Fibroblast of the conjunctiva (primary cell): ENCODE data around the gene BAHCC1.
"Not testable (repeated sequence)": the region's sequence is repeated elsewhere in the genome, so short reads cannot be mapped to it uniquely, and the experiment has no call there.

Experiments
- DNase-seq: peaks from one replicate; pipeline ENCODE4 v3.0.0-alpha.2; 2010; ENCODE audit warnings: low read depth

BAHCC1 gene

DNA sequence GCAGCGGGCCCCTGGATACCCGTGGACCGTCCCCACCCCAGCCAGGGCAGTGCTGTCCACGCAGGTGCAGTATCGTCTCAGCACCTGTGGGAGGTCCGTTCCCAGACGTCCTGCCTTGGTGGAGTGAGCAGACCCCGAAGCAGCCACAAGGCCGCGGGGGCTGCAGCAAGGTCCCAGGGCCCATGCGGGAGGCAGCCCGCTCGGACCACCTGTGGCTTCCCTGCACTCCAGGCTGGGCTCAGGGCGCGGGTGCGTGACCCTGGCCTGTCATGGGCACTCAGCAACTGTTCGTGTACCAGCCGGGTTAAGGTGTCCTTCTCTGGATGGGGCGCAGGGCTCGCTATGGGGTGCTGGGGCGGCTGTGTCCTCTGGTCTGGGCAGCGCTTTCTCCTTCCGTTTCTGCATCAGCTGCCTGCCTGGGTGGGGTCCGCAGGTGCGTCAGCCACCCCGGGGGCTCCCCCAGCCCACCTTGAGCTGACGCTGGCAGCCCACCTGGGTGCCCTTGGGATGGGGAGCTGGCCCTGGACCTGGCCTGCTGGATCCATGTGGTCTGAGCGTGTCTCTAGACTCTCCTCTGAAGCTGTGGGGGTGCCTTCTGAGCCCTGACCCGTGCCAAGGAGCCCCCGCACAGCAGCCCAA lies 18.4 kb downstream of the BAHCC1 start:
- DNase-seq: no peak

DNA sequence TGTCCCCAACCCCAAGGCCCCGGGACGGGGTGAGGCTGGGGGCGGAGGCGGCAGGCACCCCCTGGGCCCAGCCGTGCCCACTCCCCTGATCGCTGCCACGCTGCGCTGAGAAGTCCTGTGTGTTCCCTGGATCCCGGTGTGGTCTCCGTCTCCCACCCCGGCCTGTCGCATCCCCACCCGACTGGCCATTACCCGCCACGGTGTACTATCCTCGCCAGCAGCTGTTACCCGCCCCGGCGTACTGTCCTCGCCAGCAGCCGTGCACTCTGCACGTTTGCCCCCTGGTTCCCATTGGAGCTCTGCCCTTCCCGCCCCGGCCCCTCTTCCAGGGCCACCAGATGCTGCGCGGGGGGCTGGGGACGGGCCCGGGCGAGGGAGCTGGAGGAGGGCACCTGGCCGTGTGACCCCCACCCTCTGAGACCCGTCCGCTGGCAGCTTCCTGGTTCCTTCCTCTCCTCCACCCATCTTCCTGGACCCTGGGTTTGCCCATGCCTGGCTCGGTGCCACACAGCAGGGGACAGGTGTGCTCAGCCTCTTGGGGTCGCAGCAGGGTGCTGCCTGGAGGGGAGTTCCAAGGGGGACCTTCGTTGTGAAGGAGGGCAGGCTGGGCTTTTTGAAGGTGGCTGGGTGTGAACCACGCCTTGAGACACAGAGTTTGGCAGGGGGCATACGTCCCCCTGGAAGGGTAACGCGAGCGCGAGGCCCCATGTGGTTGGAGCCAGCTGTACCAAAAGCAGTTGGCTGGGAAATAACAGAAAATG lies 19.7 kb downstream of the BAHCC1 start:
- no peak for DNase-seq

DNA sequence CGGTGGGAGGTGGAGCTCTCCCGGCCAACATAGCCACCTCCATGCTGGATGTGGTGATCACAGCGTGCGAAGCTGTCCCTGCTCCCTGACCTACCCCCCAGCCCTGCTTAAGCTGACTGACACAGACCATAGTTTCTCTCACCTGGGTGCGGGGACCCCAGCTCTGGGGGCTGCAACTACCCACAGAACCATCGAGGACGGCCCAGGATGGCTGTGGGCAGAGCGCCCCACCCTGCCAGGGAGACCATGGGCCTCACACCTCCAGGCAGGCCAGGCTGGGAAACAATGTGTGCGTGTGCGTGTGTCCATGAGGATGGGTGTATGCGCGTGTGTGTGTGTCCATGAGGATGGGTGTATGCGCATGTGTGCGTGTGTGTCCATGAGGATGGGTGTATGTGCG lies 20.4 kb downstream of the BAHCC1 start:
- no peak for DNase-seq

DNA sequence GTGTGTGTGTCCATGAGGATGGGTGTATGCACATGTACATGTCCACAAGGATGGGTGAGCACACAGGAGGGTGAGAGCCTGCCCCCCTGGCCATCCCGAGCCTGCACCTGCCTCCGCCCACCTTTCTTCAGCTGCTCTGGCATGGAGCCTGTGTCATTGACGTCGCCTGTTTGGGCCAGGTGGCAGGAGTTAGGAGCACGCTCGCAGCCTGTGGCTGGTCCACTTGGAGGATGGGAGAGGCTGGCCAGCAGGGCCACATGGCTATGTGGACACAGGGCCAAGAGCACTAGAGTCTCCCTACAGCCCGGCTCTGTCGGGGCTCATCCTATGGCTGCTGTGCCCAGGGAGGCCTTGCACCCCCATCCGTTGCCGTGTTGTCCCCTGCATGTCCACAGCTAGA lies 21.4 kb downstream of the BAHCC1 start:
- no peak for DNase-seq

DNA sequence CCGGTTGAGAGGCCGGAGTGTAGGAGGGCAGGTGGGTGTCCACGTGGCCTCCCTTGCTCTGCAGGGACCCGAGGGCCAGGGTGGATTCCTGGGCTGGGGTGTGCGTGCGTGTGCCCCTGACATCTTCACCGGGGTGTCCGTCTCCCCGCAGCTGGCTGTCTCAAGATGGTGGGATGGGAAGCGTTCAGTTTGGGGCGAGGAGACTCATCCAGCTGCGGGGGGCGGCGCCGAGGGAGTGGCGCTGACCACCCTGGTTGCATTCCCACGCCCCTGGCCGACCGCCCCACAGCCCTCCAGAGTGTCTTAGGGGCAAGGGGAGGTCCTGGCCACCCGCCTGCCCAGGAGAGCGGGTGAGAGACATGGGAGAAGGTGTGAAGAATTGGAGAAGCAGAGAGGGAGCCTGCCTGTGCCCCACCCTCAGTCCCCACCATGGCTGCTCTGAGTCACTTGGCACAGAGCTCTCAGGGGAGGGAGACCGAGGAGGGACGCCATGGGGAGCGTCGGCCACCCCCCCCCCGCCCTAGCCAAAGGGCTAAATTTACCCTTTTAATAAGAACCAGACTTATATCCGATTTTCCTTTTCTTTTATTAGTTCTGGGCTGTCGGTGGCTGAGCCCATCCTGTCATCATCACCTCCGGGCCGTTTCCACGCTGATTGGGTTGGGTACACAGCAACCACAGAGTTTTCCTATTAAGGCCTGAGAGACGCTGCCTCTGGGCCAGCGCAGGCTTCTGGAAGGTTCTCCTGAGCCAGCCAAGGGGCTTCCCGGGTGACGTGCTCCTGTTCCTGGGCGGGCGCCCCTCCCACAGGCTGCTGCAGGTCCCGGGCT lies 22.0 kb downstream of the BAHCC1 start:
- peak; percentile 50 for DNase-seq

DNA sequence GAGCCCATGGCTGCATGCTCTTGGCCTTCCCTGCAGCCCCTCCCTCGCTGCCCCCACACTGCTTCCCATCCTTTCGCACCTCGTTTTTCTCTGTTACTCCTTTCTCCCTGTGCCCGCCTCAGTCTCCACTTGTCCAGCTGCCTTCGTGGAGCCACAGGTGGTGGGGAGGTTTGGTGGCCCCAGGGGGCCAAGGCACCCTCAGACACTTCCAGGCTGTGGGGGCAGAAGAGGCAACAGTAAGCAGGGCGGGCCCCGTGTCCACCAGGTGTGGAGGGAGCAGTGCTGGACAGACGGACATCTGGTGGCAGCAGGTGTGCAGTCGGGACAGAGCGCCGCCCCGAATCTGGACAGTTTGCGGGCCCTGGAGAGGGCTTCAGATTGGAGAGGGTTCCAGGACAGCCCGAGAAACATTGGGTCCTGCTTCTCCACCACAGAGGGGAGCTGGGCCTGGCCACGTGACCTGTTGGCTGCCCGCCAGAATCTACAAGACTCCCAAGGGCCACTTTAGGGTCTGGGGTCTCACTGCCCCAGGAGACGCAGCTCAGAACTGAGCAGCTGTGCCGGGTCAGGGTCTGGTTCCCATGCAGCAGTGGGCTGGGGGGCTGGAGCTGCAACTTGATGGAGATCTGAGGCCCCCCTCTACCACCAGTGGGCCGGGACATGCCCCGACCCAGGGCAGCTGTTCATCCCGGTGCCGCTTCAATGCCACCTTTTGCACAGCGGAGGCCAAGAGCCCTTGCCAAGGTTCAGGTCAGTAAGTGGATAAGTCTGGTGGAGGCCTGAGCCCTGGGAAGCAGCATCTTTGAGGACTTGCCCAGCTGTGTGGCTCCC lies 22.8 kb downstream of the BAHCC1 start:
- DNase-seq: no peak

DNA sequence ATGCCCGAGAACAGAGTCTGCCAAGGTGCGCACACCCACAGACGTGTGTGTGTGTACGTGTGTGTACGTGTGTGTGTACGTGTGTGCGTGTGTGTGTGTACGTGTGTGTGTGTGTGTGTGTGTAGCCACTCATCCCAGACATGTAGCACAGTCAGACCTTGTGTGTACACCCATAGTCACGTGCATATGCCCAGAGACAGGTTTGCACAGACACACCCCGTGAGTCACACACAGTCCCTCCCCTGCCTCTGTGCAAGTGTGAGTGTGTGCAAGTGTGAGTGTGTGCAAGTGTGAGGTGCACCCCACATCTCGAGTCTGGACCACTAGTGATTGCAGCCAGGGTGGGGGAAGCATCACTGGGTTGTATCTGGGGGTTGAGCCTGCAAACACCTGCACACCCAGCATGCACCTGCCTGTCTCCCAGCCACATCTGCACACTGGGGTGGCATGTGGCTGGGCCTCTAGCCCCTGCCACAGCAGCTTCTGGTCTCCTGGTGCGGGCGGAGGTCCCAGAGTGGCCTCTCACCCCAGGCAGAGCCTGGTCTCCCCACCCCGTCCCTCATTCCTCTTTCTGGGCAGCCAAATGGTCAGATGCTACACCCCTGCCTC lies 23.6 kb downstream of the BAHCC1 start:
- no peak for DNase-seq

DNA sequence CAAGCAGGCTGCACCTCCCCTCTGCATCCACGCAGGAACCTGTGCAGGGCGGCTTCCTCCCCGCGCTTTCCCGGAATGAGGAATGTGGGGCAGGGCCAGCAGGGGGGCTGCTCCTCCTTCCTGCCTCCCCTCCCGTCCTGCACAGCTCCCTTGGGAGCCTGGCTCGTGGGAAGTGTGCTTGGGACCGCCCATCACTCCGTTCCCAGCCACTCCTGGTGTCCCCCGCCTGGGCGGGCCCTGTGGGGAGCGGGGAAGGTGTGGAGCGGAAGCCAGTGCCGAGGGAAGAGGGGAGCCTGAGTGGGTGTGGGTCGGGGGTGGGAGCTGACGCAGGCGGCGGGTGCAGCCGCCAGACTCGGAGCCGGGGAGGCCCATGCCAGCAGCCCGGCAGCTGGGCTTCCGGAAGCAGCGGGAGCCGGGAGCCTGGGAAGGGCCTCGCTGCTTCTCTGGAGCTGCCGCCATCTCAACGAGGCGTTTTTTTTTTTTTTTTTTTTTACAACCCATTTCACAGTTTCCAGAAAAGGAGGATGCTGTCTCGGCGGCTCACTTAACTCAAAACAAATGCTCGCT lies 24.1 kb downstream of the BAHCC1 start:
- peak; percentile 44 for DNase-seq

DNA sequence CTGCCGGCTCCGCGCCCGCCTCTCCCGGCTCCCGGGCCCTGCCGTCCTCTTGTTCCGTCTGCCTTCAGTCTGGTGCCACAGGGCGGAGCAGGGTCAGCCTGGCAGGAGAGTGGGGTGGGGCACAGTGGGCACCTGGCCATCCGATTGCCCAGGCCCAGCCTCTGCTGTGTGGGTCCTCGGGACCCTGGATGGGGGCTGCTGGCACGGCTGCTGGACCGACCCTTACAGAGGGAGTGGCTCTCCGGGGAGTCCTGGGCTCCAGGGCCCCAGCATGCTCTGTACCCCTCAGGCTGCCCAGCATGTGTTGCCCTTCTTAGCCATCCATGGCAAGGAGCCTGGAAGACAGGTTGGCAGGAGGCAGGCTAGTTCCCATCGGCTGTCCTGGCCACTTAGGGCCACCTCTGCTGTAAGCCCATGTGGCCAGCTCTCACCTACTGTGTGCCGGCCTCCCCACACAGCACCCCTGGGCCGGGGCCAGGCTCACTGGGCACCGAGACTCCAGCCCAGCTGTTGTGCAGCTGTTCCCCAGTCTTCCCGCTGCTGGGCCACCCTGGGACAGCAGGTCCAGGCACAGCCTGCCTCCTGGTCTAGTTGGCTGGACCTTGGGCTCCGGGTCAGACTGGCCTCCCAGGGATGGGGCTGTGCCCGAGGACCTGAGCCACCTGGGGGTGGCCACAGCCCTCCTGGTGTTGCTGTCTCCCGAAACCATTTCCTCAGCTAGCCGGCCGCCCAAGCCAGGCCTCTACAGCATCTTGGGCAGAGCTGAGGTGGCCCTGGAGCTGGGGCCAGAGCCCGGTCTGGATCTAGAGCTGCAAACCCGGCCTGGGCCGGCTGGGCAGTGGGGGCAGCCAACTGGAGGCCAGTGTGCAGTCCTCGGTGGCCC lies 24.9 kb downstream of the BAHCC1 start:
- no peak for DNase-seq

DNA sequence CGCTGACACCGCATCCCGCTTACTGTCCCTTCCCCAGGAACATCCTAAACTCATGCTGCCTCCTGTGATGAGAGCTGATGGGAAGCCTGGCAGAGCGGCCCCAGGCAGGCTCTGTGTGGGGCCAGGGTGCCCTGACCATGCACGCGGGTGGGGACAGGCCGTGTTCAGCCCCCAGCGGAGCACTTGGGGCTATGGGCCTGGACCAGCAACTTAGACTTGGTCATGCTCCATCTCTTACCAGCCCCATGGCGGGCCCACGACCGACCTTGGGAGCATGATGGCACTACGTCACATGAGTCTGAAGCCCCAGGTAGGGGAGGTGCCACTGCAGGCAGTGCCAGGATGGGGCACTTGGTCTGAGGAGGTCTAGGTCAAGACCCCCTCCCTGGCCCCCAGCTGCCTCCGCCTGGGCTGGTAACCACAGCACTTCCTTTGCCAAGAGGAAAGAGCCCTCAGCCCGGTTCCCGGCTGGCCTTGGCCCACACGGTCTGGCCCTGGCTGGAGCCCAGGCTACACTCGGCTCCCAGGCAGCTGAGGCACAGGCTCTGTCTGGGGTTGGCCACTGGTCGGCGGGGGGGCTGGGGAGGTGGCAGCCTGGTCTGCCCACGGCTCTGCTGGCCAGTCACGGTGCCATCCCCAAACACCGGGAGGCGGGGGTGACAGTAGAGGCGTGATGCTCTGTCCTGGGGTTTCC lies 25.7 kb downstream of the BAHCC1 start:
- DNase-seq: no peak

DNA sequence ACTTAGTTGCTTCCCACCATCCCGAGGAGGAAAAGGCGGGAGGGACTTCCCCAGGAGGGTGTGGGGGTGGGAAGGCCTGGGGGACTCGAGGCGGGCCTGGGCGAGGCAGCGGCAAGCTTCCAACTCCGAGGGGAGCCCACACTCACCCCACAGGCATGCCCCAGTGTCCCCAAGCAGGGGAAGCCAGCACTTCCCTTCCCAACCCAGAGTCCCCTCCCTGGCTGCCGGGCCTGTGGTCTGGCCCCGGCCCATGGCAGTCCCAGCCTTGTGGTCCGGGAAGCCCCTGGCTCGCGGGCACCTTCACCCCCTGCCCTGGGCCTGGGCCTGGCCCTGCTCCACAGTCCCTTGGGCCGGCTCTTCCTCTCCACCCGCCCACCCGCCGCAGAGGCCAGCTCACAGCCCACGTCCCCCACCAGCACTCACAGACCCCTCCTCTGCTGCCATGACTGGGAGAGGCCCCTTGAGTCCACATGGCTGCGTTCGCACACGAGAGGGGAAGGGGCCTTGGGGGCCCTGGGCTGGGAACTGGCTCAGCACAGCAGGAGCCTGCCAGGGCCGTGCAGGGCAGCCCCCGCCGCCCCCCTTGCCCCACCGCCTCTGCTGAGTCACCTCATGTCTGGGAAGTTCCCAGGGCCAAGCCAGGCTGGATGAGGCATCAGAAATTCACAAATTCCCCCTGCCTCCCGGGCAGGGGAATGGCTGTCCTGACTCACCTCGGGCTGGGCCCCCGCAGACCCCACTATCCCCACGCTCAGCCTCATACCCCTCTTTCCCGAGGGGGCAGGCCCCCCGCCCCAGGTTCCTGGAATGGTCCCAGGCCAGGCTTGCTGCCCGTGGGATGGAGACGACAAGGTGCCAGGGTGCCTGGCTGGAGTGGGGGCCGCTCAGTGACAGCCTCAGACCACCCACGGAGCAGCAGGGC lies 27.8 kb downstream of the BAHCC1 start:
- peak; percentile 87 for DNase-seq

DNA sequence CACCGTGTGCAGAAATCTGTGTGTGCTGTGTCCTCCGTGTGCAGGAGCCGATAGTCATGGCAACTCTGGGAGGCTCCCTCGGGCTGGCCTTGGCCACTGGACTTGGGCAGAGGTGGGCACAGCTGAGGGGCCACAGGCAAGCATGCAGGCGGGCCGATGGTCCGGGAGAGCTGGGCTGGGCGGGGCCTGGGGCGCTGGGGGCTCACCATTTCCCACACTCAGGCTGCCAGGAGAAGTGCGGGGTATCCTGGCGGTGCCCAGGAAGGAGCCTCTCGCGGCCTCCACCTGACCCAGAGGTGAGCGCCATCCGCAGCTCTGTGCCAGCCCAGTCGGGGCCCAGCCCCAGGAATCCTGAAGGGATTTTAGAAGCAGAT lies 28.4 kb downstream of the BAHCC1 start:
- no peak for DNase-seq

DNA sequence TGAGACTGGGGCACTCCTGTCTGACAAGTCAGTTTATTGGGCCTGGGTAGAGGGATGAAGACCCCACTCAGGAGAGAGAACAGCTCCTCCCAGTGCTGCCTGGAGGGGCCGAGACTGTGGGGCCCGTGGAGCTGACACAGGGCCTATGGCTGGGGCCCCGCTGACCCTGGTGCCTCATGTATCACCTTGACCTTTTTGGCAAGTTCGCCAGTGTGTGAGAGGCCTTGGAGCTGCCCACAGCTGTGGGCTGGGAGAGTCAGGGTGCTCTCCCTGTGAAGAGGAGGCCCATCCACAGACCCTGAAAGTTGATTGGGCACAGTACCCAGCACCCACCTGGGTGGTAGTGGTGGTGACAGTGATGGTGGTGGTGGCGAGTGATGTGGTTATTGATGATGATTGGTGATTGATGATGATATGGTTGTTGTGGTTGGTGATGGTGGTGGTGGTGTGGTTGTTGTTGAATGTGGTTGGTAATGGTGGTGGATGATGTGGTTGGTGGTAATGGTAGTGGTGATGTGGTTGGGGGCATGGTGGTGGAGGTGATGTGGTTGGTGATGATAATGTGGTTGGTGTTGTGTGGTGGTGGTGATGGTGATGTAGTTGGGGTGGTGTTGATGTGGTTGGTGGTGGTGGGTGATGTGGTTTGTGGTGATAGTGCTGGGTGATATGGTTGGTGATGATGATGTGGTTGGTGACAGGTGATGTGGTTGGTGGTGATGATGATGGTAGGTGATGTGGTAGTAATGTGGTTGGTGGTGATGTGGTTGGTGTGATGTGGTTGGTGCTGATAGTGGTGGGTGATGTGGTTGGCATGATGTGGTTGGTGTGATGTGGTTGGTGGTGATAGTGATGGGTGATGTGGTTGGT lies 29.1 kb downstream of the BAHCC1 start:
- no peak for DNase-seq

DNA sequence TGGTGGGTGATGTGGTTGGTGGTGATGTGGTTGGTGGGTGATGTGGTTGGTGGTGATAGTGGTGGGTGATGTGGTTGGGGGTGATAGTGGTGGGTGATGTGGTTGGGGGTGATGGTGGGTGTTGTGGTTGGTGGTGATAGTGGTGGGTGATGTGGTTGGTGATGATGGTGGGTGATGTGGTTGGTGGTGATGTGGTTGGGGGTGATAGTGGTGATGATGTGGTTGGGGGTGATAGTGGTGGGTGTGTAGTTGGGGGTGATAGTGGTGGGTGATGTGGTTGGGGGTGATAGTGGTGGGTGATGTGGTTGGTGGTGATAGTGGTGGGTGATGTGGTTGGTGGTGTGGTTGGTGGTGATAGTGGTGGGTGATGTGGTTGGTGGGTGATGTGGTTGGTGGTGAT lies 29.8 kb downstream of the BAHCC1 start:
- DNase-seq: not testable (repeated sequence)

DNA sequence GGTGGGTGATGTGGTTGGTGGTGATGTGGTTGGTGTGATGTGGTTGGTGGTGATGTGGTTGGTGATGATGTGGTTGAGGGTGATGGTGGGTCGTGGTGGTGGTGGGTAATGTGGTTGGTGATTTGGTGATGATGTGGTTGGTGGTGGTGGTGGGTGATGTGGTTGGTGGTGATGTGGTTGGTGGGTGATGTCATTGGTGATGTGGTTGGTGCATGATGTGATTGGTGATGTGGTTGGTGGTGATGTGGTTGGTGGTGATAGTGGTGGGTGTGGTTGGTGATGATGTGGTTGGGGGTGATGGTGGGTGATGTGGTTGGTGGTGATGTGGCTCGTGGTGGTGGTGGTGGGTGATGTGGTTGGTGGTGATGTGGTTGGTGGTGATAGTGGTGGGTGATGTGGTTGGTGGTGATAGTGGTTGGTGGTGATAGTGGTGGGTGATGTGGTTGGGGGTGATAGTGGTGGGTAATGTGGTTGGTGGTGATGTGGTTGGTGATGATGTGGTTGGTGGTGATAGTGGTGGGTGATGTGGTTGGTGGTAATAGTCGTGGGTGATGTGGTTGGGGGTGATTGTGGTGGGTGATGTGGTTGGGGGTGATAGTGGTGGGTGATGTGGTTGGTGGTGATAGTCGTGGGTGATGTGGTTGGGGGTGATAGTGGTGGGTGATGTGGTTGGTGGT lies 30.6 kb downstream of the BAHCC1 start:
- not testable (repeated sequence) for DNase-seq

DNA sequence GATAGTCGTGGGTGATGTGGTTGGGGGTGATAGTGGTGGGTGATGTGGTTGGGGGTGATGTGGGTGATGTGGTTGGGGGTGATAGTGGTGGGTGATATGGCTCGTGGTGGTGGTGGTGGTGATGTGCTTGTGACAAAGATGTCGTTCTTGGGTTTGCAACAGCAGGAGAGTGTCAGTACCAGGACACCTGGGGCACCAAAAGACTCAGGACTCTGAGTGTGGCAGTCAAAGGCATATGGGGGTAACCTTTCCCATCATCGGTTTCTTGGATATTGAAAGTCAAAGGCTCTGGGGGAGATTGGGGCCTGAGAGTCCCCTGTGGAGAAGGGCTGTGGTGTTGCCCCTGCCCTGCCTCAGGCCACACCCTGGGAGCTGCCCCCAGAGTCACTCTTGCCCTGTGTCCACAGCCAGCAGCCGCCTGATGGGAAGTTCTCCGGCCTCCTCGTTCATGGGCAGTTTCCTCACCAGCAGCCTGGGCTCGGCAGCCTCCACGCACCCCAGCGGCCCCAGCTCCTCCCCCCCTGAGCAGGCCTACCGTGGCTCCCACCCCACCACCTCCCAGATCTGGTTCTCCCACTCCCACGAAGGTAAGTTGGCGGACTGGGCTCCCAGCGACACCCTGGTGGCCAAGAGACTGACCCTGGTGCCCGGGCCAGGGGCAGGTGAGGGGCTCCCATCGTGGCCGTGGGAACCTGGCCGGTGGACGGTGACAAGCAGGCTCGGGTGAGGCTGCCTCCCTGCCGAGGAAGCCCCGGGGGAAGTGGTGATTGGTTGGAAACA lies 31.3 kb downstream of the BAHCC1 start:
- DNase-seq: no peak
